Left lung (tissue), 10 donors: ENCODE results near the gene CAPG. TPM values are rescaled to one million over a fixed set of nuclear protein-coding genes. Genes with fewer than 3 reads are reported as not detected.

Experiments
- ATAC-seq: fragments of 200-7000 bp; cut with Tn5 transposase; one replicate; pipeline ENCODE4 v1.9.1; 2020; ENCODE audit warnings: moderate library complexity
- DNase-seq, 4 donors: peaks; one replicate each; pipeline ENCODE4 v3.0.0-alpha.2; 2013 to 2020
- H3K27ac ChIP-seq, 2 donors: fragments of 200-600 bp; sonication (generic) in 1 of 2; one replicate each; pipeline versions ENCODE4 v1.5.0 to v1.8.0; 2020 to 2021
- H3K27me3 ChIP-seq, 2 donors: fragments of 200-600 bp; sonication (generic) in 1 of 2; one replicate each; pipeline versions ENCODE4 v1.5.0 to v1.8.0; 2020 to 2021
- H3K36me3 ChIP-seq, 2 donors: fragments of 200-600 bp; sonication (generic) in 1 of 2; one replicate each; pipeline versions ENCODE4 v1.5.0 to v1.8.0; 2020 to 2021
- H3K4me1 ChIP-seq, 2 donors: fragments of 200-600 bp; one replicate each; pipeline ENCODE4 v1.8.0; 2021
- H3K4me3 ChIP-seq, 2 donors: fragments of 200-600 bp; sonication (generic) in 1 of 2; one replicate each; pipeline versions ENCODE4 v1.5.0 to v1.8.0; 2020 to 2021; ENCODE audit warnings: mild to moderate bottlenecking in 1 of 2
- H3K9me3 ChIP-seq, 2 donors: fragments of 200-600 bp; sonication (generic) in 1 of 2; one replicate each; pipeline versions ENCODE4 v1.5.0 to v1.8.0; 2020 to 2021
- CTCF ChIP-seq, 2 donors: fragments of 200-600 bp; sonication (generic) in 1 of 2; IDR thresholded peaks; one replicate each; pipeline versions ENCODE4 v1.5.0 to v1.8.0; 2021; ENCODE audit warnings: antibody characterized with exemption in 2 of 2
- intact Hi-C, 2 donors: fragments of 100-400 bp; cut with DNase I; formaldehyde crosslinking; loops; one replicate each; pipeline versions ENCODE4 v1.11.2 to v1.14.2; 2022
- polyA plus RNA-seq, 6 donors: library from polyadenylated mRNA; unstranded; fragments of 120-200 nt; gene quantifications; one replicate each; pipeline ENCODE4 v1.2.1, GENCODE V29; 2013; ENCODE audit not compliant: insufficient read length in 6 of 6
- total RNA-seq, 2 donors: library from RNA; stranded (reverse); fragmentation: NEBNext Ultra II Directional; extraction: Animal tissue kit (Norgen Biotek cat#: 25700); gene quantifications; one replicate each; pipeline ENCODE4 v1.2.1, GENCODE V29; 2021
- donor health status: DM: no; HTN: yes; CAD: no.
- donor health status: DM: no; HTN: no; CAD: no.

CAPG gene
- total and polyA plus RNA-seq, 8 donors, result 45.8 to 418 (median 55.7) TPM

GRCh38 chr2:85380048-85380447, 30.1 kb downstream of the CAPG start:
- Histone ChIP-seq H3K9me3 (peaks cover 0 to 8% of the 10 kb centered on the region in 2 donors), H3K4me1 (no peaks in the 10 kb centered on the region), H3K36me3 (peaks cover 3 to 72% of the 10 kb centered on the region in 2 donors), H3K27ac (no peak overlapping the region), H3K4me3 (no peak overlapping the region), H3K27me3 (no peaks in the 10 kb centered on the region)
- no peak for ATAC-seq
- no peak for DNase-seq
- intact Hi-C loops, result no loop called here
- no peak for TF ChIP-seq CTCF (IDR thresholded peaks at IDR 0.05)

- DNase-seq, result no peak
- Histone ChIP-seq H3K4me1 (no peaks in the 10 kb centered on the region), H3K36me3 (peaks cover 3 to 75% of the 10 kb centered on the region in 2 donors), H3K27ac (no peak overlapping the region), H3K27me3 (no peaks in the 10 kb centered on the region), H3K4me3 (no peak overlapping the region), H3K9me3 (peaks cover 0 to 8% of the 10 kb centered on the region in 2 donors)
- no peak for TF ChIP-seq CTCF (IDR thresholded peaks at IDR 0.05)
- intact Hi-C loops, result no loop called here
- ATAC-seq, result no peak
Measured at GRCh38 chr2:85378257-85378656, 31.9 kb downstream of the CAPG start.

GRCh38 chr2:85377083-85377482, 33.1 kb downstream of the CAPG start:
- H3K9me3 ChIP-seq, result peaks cover 0 to 8% of the 10 kb centered on the region in 2 donors
- intact Hi-C loops, result no loop called here
- no peaks in the 10 kb centered on the region for H3K27me3 ChIP-seq
- peaks cover 3 to 87% of the 10 kb centered on the region in 2 donors for H3K36me3 ChIP-seq
- DNase-seq, result no peak
- no peak overlapping the region for H3K27ac ChIP-seq
- no peak overlapping the region for H3K4me3 ChIP-seq
- no peak for ATAC-seq
- no peaks in the 10 kb centered on the region for H3K4me1 ChIP-seq
- TF ChIP-seq CTCF (IDR thresholded peaks at IDR 0.05), result no peak

- H3K4me1 ChIP-seq, result no peaks in the 10 kb centered on the region
- intact Hi-C loops, result no loop called here
- H3K27ac ChIP-seq, result no peak overlapping the region
- DNase-seq, result no peak
- no peak for ATAC-seq
- peaks cover 3 to 91% of the 10 kb centered on the region in 2 donors for H3K36me3 ChIP-seq
- H3K4me3 ChIP-seq, result no peak overlapping the region
- no peak for TF ChIP-seq CTCF (IDR thresholded peaks at IDR 0.05)
- H3K27me3 ChIP-seq, result no peaks in the 10 kb centered on the region
- peaks cover 0 to 8% of the 10 kb centered on the region in 2 donors for H3K9me3 ChIP-seq
Measured at GRCh38 chr2:85376291-85377065, 33.7 kb downstream of the CAPG start.

- intact Hi-C loops, result no loop called here
- Histone ChIP-seq H3K27me3 (no peaks in the 10 kb centered on the region), H3K27ac (no peak overlapping the region), H3K4me3 (no peak overlapping the region), H3K4me1 (no peaks in the 10 kb centered on the region), H3K9me3 (no peaks in the 10 kb centered on the region), H3K36me3 (peaks cover 0 to 67% of the 10 kb centered on the region in 2 donors)
- DNase-seq, result no peak
- TF ChIP-seq CTCF (IDR thresholded peaks at IDR 0.05), result no peak
- no peak for ATAC-seq
Measured at GRCh38 chr2:85371045-85371444, 39.1 kb downstream of the CAPG start.
